GM12878 (cell line): ENCODE data around the gene CELSR3. TPM values are rescaled to one million over a fixed set of nuclear protein-coding genes. Genes with fewer than 3 reads are reported as not detected.
A peak's percentile ranks its signal among the peaks of the same experiment; 100 is the strongest.

Experiments
- ATAC-seq: fragments of 200-7000 bp; cut with Tn5 transposase; 3 replicates; pipeline ENCODE4 v1.9.1; 2020; ENCODE audit warnings: mild to moderate bottlenecking, moderate library complexity
- BruUV-seq: library from RNA; stranded (reverse); fragments of 400-500 nt; replicated peaks from 2 replicates; lab custom pipeline; 2021; lab: Mats Ljungman, UMichigan
- CTCF ChIA-PET: fragments of 300-600 bp; sonication (Branson Sonifier 250); formaldehyde crosslinking; extraction: SDS; loops from one replicate; lab custom pipeline; 2021; ENCODE audit warnings: inconsistent platforms; lab: Yijun Ruan, JAX
- POLR2A ChIA-PET: fragments of 350-600 bp; formaldehyde crosslinking; extraction: SDS; loops from one replicate; lab custom pipeline; 2021; ENCODE audit warnings: inconsistent platforms; lab: Charles Lee
- RAD21 ChIA-PET: fragments of 300-600 bp; sonication (Branson Sonifier 250); formaldehyde crosslinking; loops from one replicate; lab custom pipeline; 2023; ENCODE audit warnings: antibody characterized with exemption; ENCODE audit not compliant: unreplicated experiment; lab: Charles Lee
- SMC1A ChIA-PET: fragments of 300-600 bp; sonication (Branson Sonifier 250); formaldehyde crosslinking; loops from one replicate; lab custom pipeline; 2023; ENCODE audit not compliant: unreplicated experiment, uncharacterized antibody; lab: Charles Lee
- DNase-seq: peaks from one replicate; pipeline ENCODE4 v3.0.0-alpha.2; 2011; ENCODE audit warnings: low read depth, low spot score
- FAIRE-seq: peaks from 3 replicates; lab custom pipeline; 2011; peaks lifted over from hg19 to GRCh38; lab: Jason Lieb, UNC
- H2AFZ ChIP-seq: 2 replicates; pipeline ENCODE4 v1.6.0; 2011; ENCODE audit warnings: low read depth, low read length, control low read depth; ENCODE audit not compliant: control insufficient read depth
- H3K27ac ChIP-seq: 2 replicates; pipeline ENCODE4 v1.5.1; 2011; ENCODE audit warnings: control low read depth; ENCODE audit not compliant: control insufficient read depth, insufficient read depth
- H3K27me3 ChIP-seq, 2 experiments: replicated peaks in 1 of 2; 2 replicates each; pipeline versions ENCODE4 v1.6.0 to v1.6.1; 2011; ENCODE audit warnings: low read length in 1 of 2; ENCODE audit not compliant: control insufficient read depth in 2 of 2, insufficient read depth in 2 of 2
- H3K36me3 ChIP-seq, 2 experiments: 2 replicates each; pipeline ENCODE4 v1.5.1; 2011; ENCODE audit warnings: low read length in 1 of 2; ENCODE audit not compliant: control insufficient read depth in 2 of 2, insufficient read depth in 2 of 2
- H3K4me1 ChIP-seq: 2 replicates; pipeline ENCODE4 v1.6.1; 2011; ENCODE audit warnings: mild to moderate bottlenecking, low read length, moderate library complexity, mixed read lengths; ENCODE audit not compliant: control insufficient read depth, insufficient read depth
- H3K4me2 ChIP-seq: 2 replicates; pipeline ENCODE4 v1.6.0; 2011; ENCODE audit warnings: control low read depth; ENCODE audit not compliant: control insufficient read depth, insufficient read depth
- H3K4me3 ChIP-seq: fragments of 200-600 bp; sonication (generic); 2 replicates; pipeline ENCODE4 v1.5.1; 2016
- H3K79me2 ChIP-seq: 2 replicates; pipeline ENCODE4 v1.6.0; 2011; ENCODE audit warnings: low read length; ENCODE audit not compliant: control insufficient read depth, insufficient read depth
- H3K9ac ChIP-seq: 2 replicates; pipeline ENCODE4 v1.8.0; 2011; ENCODE audit warnings: low read length, control low read depth, mixed read lengths; ENCODE audit not compliant: control insufficient read depth, insufficient read depth
- H3K9me3 ChIP-seq: replicated peaks from 3 replicates; pipeline ENCODE4 v1.5.1; 2011; ENCODE audit warnings: mild to moderate bottlenecking, low read length; ENCODE audit not compliant: control insufficient read depth, insufficient read depth
- H4K20me1 ChIP-seq: 2 replicates; pipeline ENCODE4 v1.6.0; 2011; ENCODE audit not compliant: control insufficient read depth, insufficient read depth
- FOXM1 ChIP-seq: IDR thresholded peaks from 2 replicates; pipeline ENCODE4 v1.6.1; 2012; ENCODE audit warnings: low read depth, mild to moderate bottlenecking, inconsistent platforms, low read length, moderate library complexity
- GABPA ChIP-seq: IDR thresholded peaks from 2 replicates; pipeline ENCODE4 v1.6.1; 2014; ENCODE audit warnings: antibody characterized with exemption, low read depth, mild to moderate bottlenecking, inconsistent platforms
- HDGF ChIP-seq: fragments of 450-650 bp; IDR thresholded peaks from 2 replicates; pipeline ENCODE4 v1.6.1; 2016; ENCODE audit warnings: antibody characterized with exemption
- NFXL1 ChIP-seq: fragments of 450-650 bp; IDR thresholded peaks from 2 replicates; pipeline ENCODE4 v1.6.1; 2017; ENCODE audit warnings: antibody characterized with exemption, mild to moderate bottlenecking, borderline replicate concordance
- NRF1 ChIP-seq: conservative IDR thresholded peaks from 2 replicates; pipeline ENCODE4 v1.6.1; 2011; ENCODE audit warnings: mild to moderate bottlenecking, low read depth, low read length, improper control_type of control experiment
- PAX8 ChIP-seq: fragments of 450-650 bp; IDR thresholded peaks from 2 replicates; pipeline ENCODE4 v1.6.1; 2017; ENCODE audit warnings: mild to moderate bottlenecking, moderate library complexity
- POLR2A ChIP-seq: IDR thresholded peaks from 2 replicates; pipeline ENCODE4 v1.6.1; 2011; ENCODE audit warnings: low read depth, mild to moderate bottlenecking, low read length
- RELA ChIP-seq: fragments of 450-650 bp; IDR thresholded peaks from 2 replicates; pipeline ENCODE4 v1.8.0; 2014; ENCODE audit warnings: borderline replicate concordance; ENCODE audit not compliant: partially characterized antibody
- RFX5 ChIP-seq: IDR thresholded peaks from 2 replicates; pipeline ENCODE4 v1.6.1; 2011; ENCODE audit warnings: low read depth, low read length, improper control_type of control experiment
- SKIL ChIP-seq: fragments of 450-650 bp; IDR thresholded peaks from 2 replicates; pipeline ENCODE4 v1.6.1; 2017; ENCODE audit warnings: mild to moderate bottlenecking, low read depth, inconsistent platforms; ENCODE audit not compliant: poor library complexity, severe bottlenecking
- SPI1 ChIP-seq: IDR thresholded peaks from 2 replicates; pipeline ENCODE4 v1.6.1; 2011; ENCODE audit warnings: low read depth, mild to moderate bottlenecking, low read length, moderate library complexity, borderline replicate concordance; ENCODE audit not compliant: insufficient read depth
- TARDBP ChIP-seq: IDR thresholded peaks from 2 replicates; pipeline ENCODE4 v1.6.1; 2016; ENCODE audit warnings: borderline replicate concordance
- TCF12 ChIP-seq: IDR thresholded peaks from 2 replicates; pipeline ENCODE4 v1.6.1; 2011; ENCODE audit warnings: low read depth, mild to moderate bottlenecking, low read length
- YY1 ChIP-seq: IDR thresholded peaks from 2 replicates; pipeline ENCODE4 v1.6.1; 2011; ENCODE audit warnings: low read depth, mild to moderate bottlenecking, low read length
- ZNF217 ChIP-seq: fragments of 450-650 bp; IDR thresholded peaks from 2 replicates; pipeline ENCODE4 v1.6.1; 2017; ENCODE audit warnings: antibody characterized with exemption, mild to moderate bottlenecking
- WGBS: methylation state at CpG from one replicate; pipeline ENCODE4 v1.1.6; 2016; ENCODE audit warnings: low lambda C conversion rate; ENCODE audit not compliant: insufficient replicate concordance, insufficient coverage; ENCODE audit errors: missing lambda C conversion rate; 5-methylcytosine and 5-hydroxymethylcytosine counted together
- in situ Hi-C: fragments of 300-500 bp; cut with MboI; formaldehyde crosslinking; loops from 9 replicates; pipeline ENCODE4 v1.14.3; 2018; ENCODE audit warnings: mixed read lengths
- intact Hi-C: fragments of 100-400 bp; cut with micrococcal nuclease; formaldehyde crosslinking; loops from one replicate; pipeline ENCODE4 v1.14.2; 2022; ENCODE audit not compliant: unreplicated experiment
- polyA plus RNA-seq, 11 experiments: library from polyadenylated mRNA; depleted of rRNA in 4 of 11; unstranded in 6 of 11; stranded (reverse) in 5 of 11; fragments of >200 nt; fragmentation: Nextera tagmentation in 4 of 11; fragmentation: Illumina TruSeq in 1 of 11; extraction: Ambion mirVana in 4 of 11; extraction: Trizol in 1 of 11; gene quantifications; 1 replicate in 1 of 11; 2 replicates in 10 of 11; pipeline versions ENCODE4 v1.2.1 to v1.2.3, GENCODE V29; 2011 to 2016; ENCODE audit warnings: inconsistent platforms in 2 of 11, missing spikeins in 2 of 11, low read depth in 1 of 11
- total RNA-seq, 4 experiments: library from RNA; depleted of rRNA in 3 of 4; stranded (reverse); fragments of >200 nt in 3 of 4; fragmentation: Illumina TruSeq in 1 of 4; extraction: Trizol in 1 of 4; gene quantifications; 2 replicates each; pipeline versions ENCODE4 v1.2.1 to v1.2.3, GENCODE V29; 2013 to 2021
- TF ChIP-seq, protein P1 (sequence below): fragments of 450-650 bp; formaldehyde crosslinking; IDR thresholded peaks from 2 replicates; pipeline ENCODE4 v1.4.0; 2022; ENCODE audit warnings: mild to moderate bottlenecking, moderate library complexity

CELSR3 gene
- total and polyA plus RNA-seq, 10 of the 15 experiments (the other 5 are each of a cell fraction or from before 2014, with no cell fraction given) = 0.08 to 1.6 (median 0.57) TPM

DNA sequence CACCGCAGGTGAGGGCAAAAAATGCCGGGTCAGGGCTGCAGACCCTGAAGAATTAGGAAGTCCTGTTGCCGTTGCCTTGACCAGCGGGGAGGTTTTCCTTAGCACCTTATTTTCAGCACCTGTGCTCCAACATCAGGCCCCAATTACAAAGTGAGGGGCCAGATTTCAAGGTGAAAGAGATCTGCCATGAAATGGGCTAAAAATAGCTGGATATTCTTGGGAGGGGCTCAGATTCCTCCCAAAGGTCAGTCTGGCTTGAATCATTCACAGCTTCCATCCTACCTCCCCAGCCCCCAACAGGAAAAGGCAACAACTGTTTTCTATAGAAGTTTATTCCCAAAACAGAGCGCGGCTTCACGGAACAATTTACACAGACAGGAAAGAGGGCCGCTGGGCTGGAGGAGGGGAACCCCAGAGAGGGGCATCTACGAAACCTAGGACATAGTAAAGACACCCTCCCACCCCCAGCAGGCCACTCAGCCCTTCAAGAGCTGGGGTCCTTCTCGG, 26.5 kb downstream of the CELSR3 start (continued):
- TF ChIP-seq HDGF (no peak), RELA (no peak)
- TF ChIP-seq, all 136 proteins: peak for 0

- H2AFZ ChIP-seq = peak within 1 kb of the TSS; percentile 85
- under 1% methylated on average over 58 of the region's 68 CpGs for WGBS
- TSS peak; percentile 72 for BruUV-seq
- in situ Hi-C loops = no loop called here
- ChIA-PET POLR2A (interaction anchor here (0.6 to 1.8 kb wide), 7 partner anchors 26 to 388 kb away, joined by 3 to 7 read pairs (median 3); partner anchors contain the start of genes ATRIP and PFKFB4), RAD21 (interaction anchor here (0.7 to 3.5 kb wide), 14 partner anchors 14 to 235 kb away, joined by 3 to 32 read pairs (median 4); partner anchors contain the start of genes ATRIP, CELSR3, PFKFB4 and TMEM89), SMC1A (interaction anchor here (0.6 to 2.2 kb wide), 12 partner anchors 13 to 235 kb away, joined by 3 to 6 read pairs (median 3); partner anchors contain the start of genes CCDC51 and PFKFB4), CTCF (interaction anchor here (0.6 to 4.6 kb wide), 33 partner anchors 12 to 459 kb away, joined by 3 to 48 read pairs (median 5); partner anchors contain the start of genes CCDC51, CELSR3, NCKIPSD and PFKFB4)
- peaks cover 11% of the 10 kb centered on the region; the same call in 1 of the 2 replicates for H3K4me1 ChIP-seq
- H3K9ac ChIP-seq = peak within 1 kb of the TSS; percentile 78
- peak within 1 kb of the TSS; percentile 77 for H3K4me3 ChIP-seq
- peak within 1 kb of the TSS; percentile 70 for H3K4me2 ChIP-seq
- DNase-seq = peak; percentile 77
- H3K9me3 ChIP-seq = no peaks in the 10 kb centered on the region
- H3K36me3 ChIP-seq = peaks cover 0 to 2% of the 10 kb centered on the region in 2 experiments; a peak in 3 of 4 replicates
- H3K27me3 ChIP-seq = no peaks in the 10 kb centered on the region
- intact Hi-C loops = loop anchor here (2.0 kb wide), 2 partner anchors 27 kb away; partner anchors contain the start of genes CELSR3 and UQCRC1
- peaks cover 3% of the 10 kb centered on the region for H3K79me2 ChIP-seq
- peak; percentile 99 for FAIRE-seq
- ATAC-seq = peak; percentile 96
- peak within 1 kb of the TSS; percentile 57 for H3K27ac ChIP-seq
- H4K20me1 ChIP-seq = no peaks in the 10 kb centered on the region
- TF ChIP-seq SKIL (no peak), POLR2A (peak; percentile 77), TCF12 (peak; percentile 67; the same call in 1 of the 2 replicates), SPI1 (0 out of 2 replicates have a peak, but pooled peaks have one; percentile 55), YY1 (peak; percentile 30; the same call in 1 of the 2 replicates), GABPA (no peak), FOXM1 (no peak), NFXL1 (no peak), RFX5 (0 out of 2 replicates have a peak, but pooled peaks have one; percentile 28), TARDBP (no peak), NRF1 (no peak), ZNF217 (no peak; the same call in 1 of the 2 replicates), PAX8 (no peak)
- TF ChIP-seq, protein P1, sequence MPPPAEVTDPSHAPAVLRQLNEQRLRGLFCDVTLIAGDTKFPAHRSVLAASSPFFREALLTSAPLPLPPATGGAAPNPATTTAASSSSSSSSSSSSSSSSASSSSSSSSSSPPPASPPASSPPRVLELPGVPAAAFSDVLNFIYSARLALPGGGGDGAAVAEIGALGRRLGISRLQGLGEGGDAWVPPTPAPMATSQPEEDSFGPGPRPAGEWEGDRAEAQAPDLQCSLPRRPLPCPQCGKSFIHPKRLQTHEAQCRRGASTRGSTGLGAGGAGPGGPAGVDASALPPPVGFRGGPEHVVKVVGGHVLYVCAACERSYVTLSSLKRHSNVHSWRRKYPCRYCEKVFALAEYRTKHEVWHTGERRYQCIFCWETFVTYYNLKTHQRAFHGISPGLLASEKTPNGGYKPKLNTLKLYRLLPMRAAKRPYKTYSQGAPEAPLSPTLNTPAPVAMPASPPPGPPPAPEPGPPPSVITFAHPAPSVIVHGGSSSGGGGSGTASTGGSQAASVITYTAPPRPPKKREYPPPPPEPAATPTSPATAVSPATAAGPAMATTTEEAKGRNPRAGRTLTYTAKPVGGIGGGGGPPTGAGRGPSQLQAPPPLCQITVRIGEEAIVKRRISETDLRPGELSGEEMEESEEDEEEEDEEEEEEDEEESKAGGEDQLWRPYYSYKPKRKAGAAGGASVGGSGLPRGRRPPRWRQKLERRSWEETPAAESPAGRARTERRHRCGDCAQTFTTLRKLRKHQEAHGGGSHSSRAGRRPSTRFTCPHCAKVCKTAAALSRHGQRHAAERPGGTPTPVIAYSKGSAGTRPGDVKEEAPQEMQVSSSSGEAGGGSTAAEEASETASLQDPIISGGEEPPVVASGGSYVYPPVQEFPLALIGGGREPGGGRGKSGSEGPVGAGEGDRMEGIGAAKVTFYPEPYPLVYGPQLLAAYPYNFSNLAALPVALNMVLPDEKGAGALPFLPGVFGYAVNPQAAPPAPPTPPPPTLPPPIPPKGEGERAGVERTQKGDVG (CRISPR knock-in tag) = no peak
These were observed 27.3 kb downstream of the CELSR3 start, which contains the start of gene SLC26A6 for GRCh38 chr3:48635222-48636021. Gene SLC26A6, minus strand, starts transcription at chr3:48635461. Its CDS starts 68 bp downstream, at chr3:48635393.
